HUES6 (cell line): Measurements from ENCODE around the gene LLGL2.

ENCODE experiments used
- H3K27ac ChIP-seq: 2 replicates; pipeline ENCODE4 v1.7.0; 2013; ENCODE audit warnings: low read depth, mild to moderate bottlenecking, low read length, inconsistent platforms
- H3K27me3 ChIP-seq: 2 replicates; pipeline ENCODE4 v1.6.1; 2013; ENCODE audit warnings: low read length; ENCODE audit not compliant: control insufficient read depth, insufficient read depth
- H3K36me3 ChIP-seq: 2 replicates; pipeline ENCODE4 v1.6.1; 2013; ENCODE audit warnings: low read length; ENCODE audit not compliant: control insufficient read depth, insufficient read depth
- H3K4me1 ChIP-seq: 2 replicates; pipeline ENCODE4 v1.6.1; 2013; ENCODE audit warnings: low read length; ENCODE audit not compliant: control insufficient read depth, insufficient read depth
- H3K4me3 ChIP-seq: 2 replicates; pipeline ENCODE4 v1.5.1; 2013; ENCODE audit warnings: low read depth, low read length
- H3K9ac ChIP-seq: one replicate; pipeline ENCODE4 v1.6.1; 2013; ENCODE audit warnings: mild to moderate bottlenecking, low read length
- H3K9me3 ChIP-seq: 2 replicates; pipeline ENCODE4 v1.6.1; 2013; ENCODE audit warnings: low read depth, low read length; ENCODE audit not compliant: control insufficient read depth, insufficient read depth

Gene LLGL2

DNA sequence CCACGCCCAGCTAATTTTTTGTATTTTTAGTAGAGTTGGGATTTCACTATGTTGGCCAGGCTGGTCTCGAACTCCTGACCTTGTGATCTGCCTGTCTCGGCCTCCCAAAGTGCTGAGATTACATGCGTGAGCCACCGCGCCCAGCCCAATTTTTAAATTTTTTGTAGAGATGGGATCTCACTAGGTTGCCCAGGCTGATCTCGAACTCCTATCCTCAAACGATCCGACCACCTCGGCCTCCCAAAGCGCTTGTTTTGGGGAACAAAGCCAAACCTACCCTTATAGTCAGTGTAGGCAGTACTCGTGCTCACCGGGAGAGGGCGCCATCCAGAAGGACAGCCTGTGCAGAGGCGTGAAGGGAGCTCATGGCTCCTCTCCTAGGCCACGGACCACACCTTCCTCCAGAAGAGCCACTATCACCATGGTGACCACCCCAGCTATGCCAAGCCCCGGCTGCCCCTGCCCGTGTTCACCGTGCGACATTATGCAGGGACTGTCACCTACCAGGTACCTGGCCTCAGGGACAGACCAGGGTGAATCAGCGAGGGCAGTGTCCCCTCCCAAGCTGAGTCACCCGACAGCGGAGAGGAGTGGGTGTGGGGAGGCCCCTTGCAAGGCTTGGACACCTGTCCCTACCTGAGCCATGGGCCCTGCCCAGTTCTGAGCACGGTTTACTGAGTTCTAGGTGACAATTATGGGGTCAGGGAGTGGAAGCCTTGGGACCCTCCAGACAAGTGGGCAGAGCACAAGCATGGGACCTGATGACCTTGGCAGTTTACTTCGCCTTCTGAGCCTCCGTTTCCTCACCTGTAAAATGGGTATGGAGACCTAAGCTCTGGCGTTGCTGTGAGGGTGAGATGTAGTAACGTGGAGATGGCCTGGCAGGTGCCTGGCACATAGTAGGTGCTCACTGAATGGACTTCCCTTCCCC, 75.8 kb downstream of the LLGL2 start:
- H3K27me3 ChIP-seq: no peaks in the 10 kb centered on the region
- H3K9me3 ChIP-seq: no peaks in the 10 kb centered on the region
- H3K9ac ChIP-seq: no peak overlapping the region
- no peaks in the 10 kb centered on the region for H3K36me3 ChIP-seq
- no peaks in the 10 kb centered on the region for H3K4me1 ChIP-seq
- H3K4me3 ChIP-seq: no peak overlapping the region
- no peak overlapping the region for H3K27ac ChIP-seq

- no peaks in the 10 kb centered on the region for H3K36me3 ChIP-seq
- no peak overlapping the region for H3K27ac ChIP-seq
- no peaks in the 10 kb centered on the region for H3K4me1 ChIP-seq
- H3K9me3 ChIP-seq: no peaks in the 10 kb centered on the region
- no peak overlapping the region for H3K4me3 ChIP-seq
- no peaks in the 10 kb centered on the region for H3K27me3 ChIP-seq
- H3K9ac ChIP-seq: no peak overlapping the region
Observed at GRCh38 chr17:75602644-75603043, 77.1 kb downstream of the LLGL2 start.

- H3K36me3 ChIP-seq: no peaks in the 10 kb centered on the region
- no peaks in the 10 kb centered on the region for H3K27me3 ChIP-seq
- H3K27ac ChIP-seq: no peak overlapping the region
- H3K9ac ChIP-seq: no peak overlapping the region
- H3K4me3 ChIP-seq: no peak overlapping the region
- H3K4me1 ChIP-seq: no peaks in the 10 kb centered on the region
- no peaks in the 10 kb centered on the region for H3K9me3 ChIP-seq
Observed at GRCh38 chr17:75603123-75603522, 77.6 kb downstream of the LLGL2 start.

- Histone ChIP-seq H3K9ac (no peak overlapping the region), H3K27me3 (no peaks in the 10 kb centered on the region), H3K9me3 (no peaks in the 10 kb centered on the region), H3K4me3 (no peak overlapping the region), H3K4me1 (no peaks in the 10 kb centered on the region), H3K36me3 (no peaks in the 10 kb centered on the region), H3K27ac (no peak overlapping the region)
Observed at GRCh38 chr17:75604034-75604695, 78.7 kb downstream of the LLGL2 start.

GRCh38 chr17:75605790-75606189, 80.3 kb downstream of the LLGL2 start:
- H3K4me1 ChIP-seq: no peaks in the 10 kb centered on the region
- H3K9me3 ChIP-seq: no peaks in the 10 kb centered on the region
- H3K36me3 ChIP-seq: no peaks in the 10 kb centered on the region
- no peak overlapping the region for H3K4me3 ChIP-seq
- no peaks in the 10 kb centered on the region for H3K27me3 ChIP-seq
- H3K27ac ChIP-seq: no peak overlapping the region
- H3K9ac ChIP-seq: no peak overlapping the region

GRCh38 chr17:75607086-75607485, 81.6 kb downstream of the LLGL2 start:
- Histone ChIP-seq H3K4me1 (no peaks in the 10 kb centered on the region), H3K27me3 (no peaks in the 10 kb centered on the region), H3K36me3 (no peaks in the 10 kb centered on the region), H3K4me3 (no peak overlapping the region), H3K27ac (no peak overlapping the region), H3K9ac (no peak overlapping the region), H3K9me3 (no peaks in the 10 kb centered on the region)

DNA sequence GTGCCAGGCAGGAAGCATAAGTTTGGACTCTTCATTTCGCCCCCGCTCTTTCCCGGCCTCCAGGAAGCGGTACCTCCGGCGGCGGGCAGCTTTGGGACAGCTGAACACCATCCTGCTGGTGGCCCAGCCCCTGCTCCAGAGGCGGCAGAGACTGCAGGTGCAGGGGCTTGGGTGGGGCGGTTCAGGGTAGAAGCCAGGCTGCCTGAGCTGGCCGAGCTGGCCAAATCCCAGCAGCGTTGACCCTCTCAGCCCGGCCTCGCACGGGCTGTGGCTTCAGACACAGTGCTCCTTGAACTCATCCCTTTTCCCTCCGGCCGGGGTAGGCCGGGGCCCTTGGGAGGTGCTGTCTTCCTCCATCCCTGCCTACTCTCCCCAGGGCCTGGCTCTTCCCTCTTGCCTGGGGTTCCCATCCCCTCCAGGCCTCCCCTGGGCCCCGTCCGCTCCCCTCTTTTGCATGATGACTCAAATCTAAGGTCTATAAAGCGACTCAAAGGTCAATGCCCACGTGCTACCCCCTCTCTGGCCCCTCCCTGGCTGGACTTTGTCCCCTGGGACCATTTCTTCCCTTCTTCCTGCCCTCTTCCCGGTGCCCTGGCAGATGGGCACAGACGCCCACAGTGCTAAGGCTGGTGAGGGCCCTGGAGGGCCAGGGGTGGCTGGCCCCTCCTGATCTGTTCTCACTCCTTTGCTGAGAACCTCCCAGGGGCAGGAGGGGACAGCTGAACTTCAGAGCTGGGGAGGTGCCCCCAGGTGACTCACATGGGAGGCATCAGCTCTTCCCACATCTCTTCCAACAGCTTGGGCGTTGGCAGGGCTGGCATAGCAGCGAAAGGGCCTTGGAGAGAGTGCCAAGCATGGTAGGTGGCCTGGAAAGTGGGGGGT, 84.8 kb downstream of the LLGL2 start:
- no peaks in the 10 kb centered on the region for H3K4me1 ChIP-seq
- no peaks in the 10 kb centered on the region for H3K36me3 ChIP-seq
- H3K4me3 ChIP-seq: no peak overlapping the region
- no peak overlapping the region for H3K27ac ChIP-seq
- H3K27me3 ChIP-seq: no peaks in the 10 kb centered on the region
- no peak overlapping the region for H3K9ac ChIP-seq
- H3K9me3 ChIP-seq: no peaks in the 10 kb centered on the region

GRCh38 chr17:75611851-75612429, 86.4 kb downstream of the LLGL2 start:
- H3K9me3 ChIP-seq: no peaks in the 10 kb centered on the region
- no peaks in the 10 kb centered on the region for H3K27me3 ChIP-seq
- no peak overlapping the region for H3K9ac ChIP-seq
- H3K4me1 ChIP-seq: no peaks in the 10 kb centered on the region
- H3K36me3 ChIP-seq: no peaks in the 10 kb centered on the region
- no peak overlapping the region for H3K27ac ChIP-seq
- no peak overlapping the region for H3K4me3 ChIP-seq

- Histone ChIP-seq H3K4me3 (no peak overlapping the region), H3K36me3 (no peaks in the 10 kb centered on the region; the same call in 1 of the 2 replicates), H3K4me1 (no peaks in the 10 kb centered on the region), H3K27me3 (no peaks in the 10 kb centered on the region), H3K27ac (no peak overlapping the region), H3K9me3 (no peaks in the 10 kb centered on the region), H3K9ac (no peak overlapping the region)
Observed at GRCh38 chr17:75612906-75613626, 87.6 kb downstream of the LLGL2 start.

DNA sequence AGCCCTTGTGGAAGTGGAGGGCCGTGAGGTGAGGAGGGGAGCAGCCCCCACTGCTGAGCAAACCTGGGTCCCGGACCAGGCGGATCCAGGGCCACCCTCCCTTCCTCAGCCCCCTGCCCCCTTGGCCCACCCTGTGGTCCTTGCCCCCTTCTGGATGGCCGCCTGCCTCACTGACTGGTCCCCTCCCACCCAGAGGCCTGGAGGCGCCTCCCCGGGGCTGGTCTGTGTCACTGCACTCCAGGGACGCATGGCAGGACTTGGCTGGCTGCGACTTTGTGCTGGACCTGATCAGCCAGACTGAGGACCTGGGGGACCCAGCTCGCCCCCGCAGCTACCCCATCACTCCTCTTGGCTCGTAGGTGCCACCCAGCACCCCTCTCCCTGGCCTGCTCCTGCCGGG, 88.5 kb downstream of the LLGL2 start:
- Histone ChIP-seq H3K9ac (no peak overlapping the region), H3K9me3 (no peaks in the 10 kb centered on the region), H3K4me3 (no peak overlapping the region), H3K27me3 (no peaks in the 10 kb centered on the region), H3K27ac (no peak overlapping the region), H3K36me3 (no peaks in the 10 kb centered on the region; the same call in 1 of the 2 replicates), H3K4me1 (no peaks in the 10 kb centered on the region)
